Activated naive CD4-positive, alpha-beta T cell (primary cell): Measurements from ENCODE around the gene ITPR3.

Experiments
- DNase-seq, 4 experiments: peaks; one replicate each; lab custom pipeline; 2025; lab: John Stamatoyannopoulos, UW

ITPR3 gene

GRCh38 chr6:33686981-33687975 is 66.2 kb downstream of the ITPR3 start:
- no peak for DNase-seq

GRCh38 chr6:33688006-33688405 is 66.9 kb downstream of the ITPR3 start:
- DNase-seq, result no peak

- DNase-seq, result no peak
These were observed 67.5 kb downstream of the ITPR3 start for GRCh38 chr6:33688451-33689147.

DNA sequence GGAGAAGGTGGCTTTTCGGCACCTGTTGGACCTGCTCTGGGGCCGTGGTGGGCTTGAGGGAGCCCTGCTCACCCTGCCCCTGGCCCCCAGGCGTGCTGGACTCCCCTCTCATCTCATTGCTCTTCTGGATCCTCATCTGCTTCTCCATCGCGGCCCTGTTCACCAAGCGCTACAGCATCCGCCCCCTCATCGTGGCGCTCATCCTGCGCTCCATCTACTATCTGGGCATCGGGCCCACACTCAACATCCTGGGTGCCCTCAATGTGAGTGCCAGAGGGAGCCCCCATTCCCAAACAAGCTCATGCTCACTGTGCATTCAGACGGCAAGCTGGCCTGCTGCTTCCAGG is 68.0 kb downstream of the ITPR3 start:
- no peak for DNase-seq

DNA sequence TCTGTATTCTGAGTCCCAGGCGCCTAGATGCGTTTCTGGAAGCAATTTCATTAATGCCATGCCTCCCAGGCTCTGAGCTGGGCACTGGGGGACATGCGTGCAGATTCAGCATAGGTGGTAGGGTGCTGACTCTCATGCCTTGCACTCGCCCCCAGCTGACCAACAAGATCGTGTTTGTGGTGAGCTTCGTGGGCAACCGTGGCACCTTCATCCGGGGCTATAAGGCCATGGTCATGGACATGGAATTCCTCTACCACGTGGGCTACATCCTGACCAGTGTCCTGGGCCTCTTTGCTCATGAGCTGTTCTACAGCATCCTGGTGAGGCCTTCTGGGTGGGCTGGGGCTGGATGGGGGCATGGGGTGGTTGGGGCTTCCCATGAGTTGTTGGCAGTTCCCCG is 68.8 kb downstream of the ITPR3 start:
- no peak for DNase-seq

GRCh38 chr6:33690766-33691165 is 69.6 kb downstream of the ITPR3 start:
- DNase-seq, result no peak

- no peak for DNase-seq
These were observed 70.4 kb downstream of the ITPR3 start for GRCh38 chr6:33691456-33692077.

DNA sequence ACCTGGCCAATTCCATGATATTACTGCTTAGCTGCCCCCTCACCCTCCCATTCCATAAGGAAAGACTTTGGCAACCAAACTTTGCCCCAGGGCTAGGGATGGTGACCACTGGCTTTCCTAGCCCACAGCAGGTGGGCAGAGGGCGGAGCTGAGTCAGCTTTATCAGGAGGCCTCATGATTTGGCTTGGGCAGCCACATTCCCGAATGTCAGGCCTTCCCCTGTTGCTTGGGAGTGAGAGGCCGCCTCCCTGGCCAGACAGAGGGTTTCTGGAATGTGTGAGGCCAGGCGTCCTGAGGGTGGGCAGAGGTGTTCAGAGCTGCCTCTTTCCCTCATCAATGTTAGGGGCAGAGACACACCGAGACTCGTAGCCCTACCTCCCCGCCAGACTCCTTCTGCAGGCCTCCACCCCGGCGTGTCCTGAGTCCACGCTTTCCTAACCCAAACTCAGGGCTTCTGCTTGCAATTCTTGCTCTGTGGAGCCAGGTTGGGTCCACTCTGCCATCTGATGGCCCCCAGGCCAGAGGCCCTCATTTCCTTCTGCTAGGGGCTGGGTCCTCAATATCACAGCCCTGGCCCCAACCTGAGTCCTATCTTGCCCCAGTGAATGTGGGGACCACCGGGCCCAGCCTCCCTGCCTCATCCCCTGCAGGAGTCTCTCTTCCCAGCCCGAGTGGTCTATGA is 71.1 kb downstream of the ITPR3 start:
- DNase-seq, result no peak

DNA sequence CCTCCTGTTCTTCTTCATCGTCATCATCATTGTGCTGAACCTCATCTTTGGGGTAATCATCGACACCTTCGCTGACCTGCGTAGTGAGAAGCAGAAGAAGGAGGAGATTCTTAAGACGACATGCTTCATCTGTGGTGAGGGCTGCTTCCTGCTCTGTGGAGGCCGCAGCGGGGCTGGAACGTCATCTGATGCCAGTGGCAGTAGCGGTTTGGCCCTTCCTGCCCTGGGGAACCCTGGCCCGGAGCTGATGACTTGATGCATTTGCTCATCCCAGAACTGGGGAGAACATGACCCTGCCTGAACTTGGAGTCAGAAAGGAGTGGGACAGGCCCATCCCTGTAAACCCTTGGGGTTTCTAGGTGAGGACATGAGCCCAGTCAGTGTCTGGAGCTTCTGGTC is 71.6 kb downstream of the ITPR3 start:
- peak in 2 of 4 experiments; percentile 32 to 40 for DNase-seq

- no peak for DNase-seq
These were observed 72.3 kb downstream of the ITPR3 start for GRCh38 chr6:33693186-33694105.

GRCh38 chr6:33694401-33694931 is 73.3 kb downstream of the ITPR3 start:
- peak in 2 of 4 experiments; percentile 27 to 51 for DNase-seq

DNA sequence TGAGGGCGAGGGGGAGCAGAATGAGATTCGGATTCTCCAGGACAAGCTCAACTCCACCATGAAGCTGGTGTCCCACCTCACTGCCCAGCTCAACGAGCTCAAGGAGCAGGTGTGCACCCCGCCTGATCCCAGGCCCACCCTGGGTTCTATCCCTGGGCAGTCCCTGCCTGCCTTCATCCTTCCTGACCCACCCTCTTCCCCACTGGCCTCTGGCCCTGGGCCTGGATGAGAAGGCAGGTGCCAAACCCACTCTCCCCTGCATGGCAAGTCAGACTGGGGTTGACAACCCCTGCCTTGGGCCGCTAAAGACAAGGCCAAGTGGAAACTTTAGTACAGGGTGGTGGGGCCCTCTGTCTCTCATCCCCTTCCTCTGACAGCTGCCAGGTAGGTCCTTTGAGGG is 73.9 kb downstream of the ITPR3 start:
- DNase-seq, result no peak

DNA sequence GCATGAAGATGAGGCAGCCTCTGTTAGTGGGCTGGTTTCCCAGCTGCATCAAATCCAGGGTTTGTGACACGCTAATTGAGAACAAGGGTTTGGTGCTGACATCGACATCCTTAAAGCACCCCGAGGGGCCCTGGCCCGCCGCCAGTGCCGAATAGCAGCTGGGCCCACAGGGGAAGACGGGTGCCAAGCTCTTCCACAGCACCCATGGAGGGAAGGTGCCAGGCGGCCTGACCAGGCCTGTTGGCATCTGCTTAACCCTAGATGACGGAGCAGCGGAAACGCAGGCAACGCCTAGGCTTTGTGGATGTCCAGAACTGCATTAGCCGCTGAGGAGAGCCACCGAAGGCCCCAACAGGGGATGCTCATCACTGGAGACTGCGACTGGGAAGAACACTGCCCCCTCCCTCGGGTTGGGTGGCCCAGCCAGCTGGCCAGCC is 74.3 kb downstream of the ITPR3 start:
- no peak for DNase-seq

- DNase-seq, result no peak
These were observed 75.0 kb downstream of the ITPR3 start for GRCh38 chr6:33696076-33696475.

DNA sequence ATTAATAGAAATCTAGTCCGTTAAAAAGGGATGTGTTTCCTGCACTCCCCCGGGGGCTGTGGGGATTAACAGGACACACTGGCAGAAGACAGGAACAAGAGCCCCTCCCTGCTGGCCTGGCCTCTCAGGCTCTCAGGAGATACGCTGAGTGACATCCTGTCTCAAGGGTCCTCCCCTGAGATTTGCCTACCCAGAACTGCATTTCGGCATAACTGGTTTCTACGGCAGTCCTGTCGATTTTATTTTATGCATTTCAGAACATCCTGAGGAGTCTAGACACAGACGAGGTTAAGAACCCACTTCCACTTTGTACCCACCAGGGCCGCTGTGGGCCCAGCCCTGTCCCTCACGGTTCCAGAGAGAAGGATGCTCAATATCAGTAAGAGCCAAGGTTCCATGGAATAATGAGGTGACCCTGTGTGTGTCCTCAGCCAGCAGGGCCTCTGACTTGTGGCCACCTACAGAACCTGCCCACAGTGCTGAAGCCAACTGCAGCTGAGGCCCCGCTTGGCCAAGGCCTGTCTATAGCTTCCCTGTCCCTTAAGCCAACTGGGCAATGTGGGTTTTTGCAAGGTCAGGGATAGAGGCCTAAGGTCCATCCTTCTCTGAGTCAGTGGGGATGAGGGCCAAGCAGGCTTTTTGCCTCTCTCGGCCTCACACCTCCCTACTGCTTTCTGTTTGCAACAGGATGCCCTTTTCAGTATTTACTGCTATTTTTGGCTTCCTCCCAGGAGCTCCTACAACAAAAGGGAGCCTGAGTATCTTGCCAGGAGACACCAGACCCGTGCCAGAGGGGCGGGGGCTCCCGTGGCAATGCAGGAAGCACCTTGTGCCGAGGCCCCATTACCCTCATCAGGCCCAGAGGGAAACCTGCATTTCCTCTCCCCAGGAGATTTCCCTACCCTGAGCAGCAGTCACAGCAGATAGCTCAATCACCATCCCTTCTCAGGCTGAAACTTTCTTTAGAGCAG is 75.7 kb downstream of the ITPR3 start:
- DNase-seq, result peak in 1 of 4 experiments; percentile 26

DNA sequence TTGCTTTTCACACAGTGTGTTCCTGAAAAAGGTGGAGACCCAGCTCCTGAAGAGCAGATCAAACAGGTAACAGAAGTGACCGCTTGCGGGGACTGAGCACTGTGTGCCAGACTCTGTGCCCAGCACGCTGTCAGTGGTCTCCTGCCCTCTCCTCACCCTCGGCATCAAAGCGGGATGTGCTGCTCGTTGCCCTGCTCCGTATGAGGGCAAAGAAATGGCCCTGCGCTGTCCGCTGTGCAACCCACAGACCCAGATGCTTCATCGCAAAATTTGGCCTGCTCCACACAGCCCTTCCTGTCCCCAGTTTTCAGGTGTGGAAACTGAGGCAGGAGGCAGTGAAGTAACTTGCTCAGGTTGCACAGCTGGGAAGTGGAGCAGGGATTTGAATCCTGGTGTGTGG is 76.7 kb downstream of the ITPR3 start:
- DNase-seq, result no peak

DNA sequence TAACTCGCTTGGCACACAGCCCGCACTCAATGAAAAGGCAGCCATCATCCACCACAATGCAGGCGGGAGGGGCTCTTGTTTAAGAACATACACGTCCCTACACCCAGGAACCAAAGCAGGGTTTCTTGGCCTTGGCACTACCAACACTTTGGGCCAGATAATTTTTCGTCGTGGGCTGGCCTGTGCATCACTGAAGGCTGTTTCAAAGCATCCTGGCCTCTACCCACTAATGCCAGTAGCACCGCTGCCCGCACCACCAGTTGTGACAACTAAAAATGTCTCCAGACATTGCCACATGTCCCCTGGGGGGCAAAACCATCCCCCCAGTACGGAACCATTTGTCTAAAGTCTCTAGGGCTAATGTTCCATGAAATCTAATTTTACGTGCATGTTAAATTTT is 77.4 kb downstream of the ITPR3 start:
- no peak for DNase-seq

GRCh38 chr6:33699131-33699530 is 78.0 kb downstream of the ITPR3 start:
- no peak for DNase-seq

DNA sequence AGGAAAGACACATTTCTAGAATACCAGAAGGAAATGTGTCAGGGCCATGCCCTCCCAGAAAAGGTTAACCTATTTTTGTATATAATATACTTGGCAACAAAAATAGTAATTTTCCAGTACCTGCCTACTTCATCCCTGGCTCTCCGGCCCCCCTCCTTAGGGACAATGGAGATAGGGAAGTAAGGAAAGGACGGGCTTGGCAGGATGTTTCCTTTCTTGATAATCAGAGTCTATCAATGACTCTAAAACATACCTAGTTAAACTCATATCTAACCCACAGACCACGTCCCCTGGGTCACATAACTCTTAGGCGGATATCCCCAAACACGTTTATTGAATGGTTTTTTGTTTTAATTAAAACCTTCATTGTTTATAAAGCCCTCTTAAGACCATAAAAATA is 78.6 kb downstream of the ITPR3 start:
- no peak for DNase-seq
